K562 (cell line): ENCODE data around the gene PGA3. TPM values are rescaled to one million over a fixed set of nuclear protein-coding genes. Genes with fewer than 3 reads are reported as not detected.

Experiments used
- BACH1 ChIP-seq: fragments of 200-800 bp; sonication (Bioruptor generic); IDR thresholded peaks from 2 replicates; pipeline ENCODE4 v1.6.1; 2016; ENCODE audit warnings: missing genetic modification characterization, missing compliant biosample characterization
- CCAR2 ChIP-seq: fragments of 200-400 bp; formaldehyde crosslinking; IDR thresholded peaks from 2 replicates; pipeline ENCODE4 v1.6.1; 2017; ENCODE audit warnings: mild to moderate bottlenecking, low read depth, low read length
- DIDO1 ChIP-seq: fragments of 450-650 bp; IDR thresholded peaks from 2 replicates; pipeline ENCODE4 v1.6.1; 2016; ENCODE audit warnings: low read depth, missing biosample characterization, missing genetic modification characterization
- FOXJ2 ChIP-seq: fragments of 200-800 bp; sonication (Bioruptor generic); IDR thresholded peaks from 2 replicates; pipeline ENCODE4 v1.6.1; 2016; ENCODE audit warnings: missing genetic modification characterization, missing compliant biosample characterization
- GATAD2A ChIP-seq: fragments of 450-650 bp; IDR thresholded peaks from 2 replicates; pipeline ENCODE4 v1.6.1; 2017
- MAFF ChIP-seq: IDR thresholded peaks from 2 replicates; pipeline ENCODE4 v1.6.1; 2012; ENCODE audit warnings: low read length, improper control_type of control experiment
- MBD2 ChIP-seq: sonication (generic); IDR thresholded peaks from 2 replicates; pipeline ENCODE4 v1.6.1; 2016; ENCODE audit warnings: low read depth, borderline replicate concordance
- MIER1 ChIP-seq: fragments of 450-650 bp; IDR thresholded peaks from 2 replicates; pipeline ENCODE4 v1.6.1; 2016; ENCODE audit warnings: antibody characterized with exemption, mild to moderate bottlenecking, low read depth
- NBN ChIP-seq: fragments of 450-650 bp; IDR thresholded peaks from 2 replicates; pipeline ENCODE4 v1.6.1; 2016; ENCODE audit warnings: low read depth, mild to moderate bottlenecking
- RERE ChIP-seq: sonication (generic); formaldehyde crosslinking; IDR thresholded peaks from 2 replicates; pipeline ENCODE4 v1.8.0; 2023; ENCODE audit warnings: missing genetic modification reagents, mild to moderate bottlenecking, borderline replicate concordance
- SREBF2 ChIP-seq: sonication (generic); formaldehyde crosslinking; IDR thresholded peaks from 2 replicates; pipeline ENCODE4 v1.4.0; 2020; ENCODE audit warnings: mild to moderate bottlenecking, missing genetic modification reagents
- TBL1XR1 ChIP-seq, 2 experiments: IDR thresholded peaks; 2 replicates each; pipeline ENCODE4 v1.6.1; 2012; ENCODE audit warnings: improper control_type of control experiment in 2 of 2, low read length in 2 of 2, mild to moderate bottlenecking in 1 of 2
- ZBTB7A ChIP-seq: IDR thresholded peaks from 2 replicates; pipeline ENCODE4 v1.6.1; 2011; ENCODE audit warnings: low read depth, mild to moderate bottlenecking, low read length, moderate library complexity, borderline replicate concordance; ENCODE audit not compliant: control insufficient read depth
- ZNF134 ChIP-seq: fragments of 250-450 bp; sonication (Bioruptor Pico); conservative IDR thresholded peaks from 2 replicates; pipeline ENCODE4 v1.4.0; 2020
- ZNF280A ChIP-seq: fragments of 450-650 bp; IDR thresholded peaks from 2 replicates; pipeline ENCODE4 v1.6.1; 2018; ENCODE audit warnings: mild to moderate bottlenecking, low read depth; ENCODE audit not compliant: partially characterized antibody
- ZNF3 ChIP-seq: fragments of 250-450 bp; sonication (Bioruptor Pico); IDR thresholded peaks from 2 replicates; pipeline ENCODE4 v1.5.0; 2021; ENCODE audit warnings: mild to moderate bottlenecking, moderate library complexity
- ZNF354B ChIP-seq: fragments of 250-450 bp; sonication (Bioruptor Pico); IDR thresholded peaks from 2 replicates; pipeline ENCODE4 v1.4.0; 2020
- ZNF511 ChIP-seq: sonication (generic); formaldehyde crosslinking; IDR thresholded peaks from 2 replicates; pipeline ENCODE4 v1.8.0; 2022; ENCODE audit warnings: mild to moderate bottlenecking, missing genetic modification reagents
- ZZZ3 ChIP-seq: fragments of 450-650 bp; IDR thresholded peaks from 2 replicates; pipeline ENCODE4 v1.6.1; 2016; ENCODE audit warnings: antibody characterized with exemption, mild to moderate bottlenecking, moderate library complexity
- polyA plus RNA-seq, 8 experiments: library from polyadenylated mRNA; depleted of rRNA in 4 of 8; stranded (reverse) in 5 of 8; unstranded in 3 of 8; fragments of >200 nt; fragmentation: Nextera tagmentation in 2 of 8; fragmentation: Illumina TruSeq in 1 of 8; extraction: Ambion mirVana in 2 of 8; extraction: Trizol in 1 of 8; gene quantifications; 2 replicates each; pipeline versions ENCODE4 v1.2.1 to v1.2.3, GENCODE V29; 2011 to 2014; ENCODE audit warnings: inconsistent platforms in 1 of 8, missing spikeins in 1 of 8
- total RNA-seq, 7 experiments: library from RNA; depleted of rRNA in 6 of 7; stranded (reverse); fragments of >200 nt in 6 of 7; fragmentation: Illumina TruSeq in 2 of 7; extraction: Trizol in 2 of 7; gene quantifications; 2 replicates each; pipeline versions ENCODE4 v1.2.1 to v1.2.3, GENCODE V29; 2011 to 2021; ENCODE audit warnings: low replicate concordance in 1 of 7
- TF ChIP-seq, protein P1 (sequence below): fragments of 250-450 bp; sonication (Bioruptor Pico); IDR thresholded peaks from 2 replicates; pipeline ENCODE4 v1.8.0; 2021; ENCODE audit warnings: moderate library complexity, mild to moderate bottlenecking, inconsistent platforms

Gene PGA3
- total and polyA plus RNA-seq, 9 of the 15 experiments (the other 6 are each of a cell fraction or from before 2014, with no cell fraction given), result 0.15 to 0.18 (median 0.18) TPM; not detected in 6

DNA sequence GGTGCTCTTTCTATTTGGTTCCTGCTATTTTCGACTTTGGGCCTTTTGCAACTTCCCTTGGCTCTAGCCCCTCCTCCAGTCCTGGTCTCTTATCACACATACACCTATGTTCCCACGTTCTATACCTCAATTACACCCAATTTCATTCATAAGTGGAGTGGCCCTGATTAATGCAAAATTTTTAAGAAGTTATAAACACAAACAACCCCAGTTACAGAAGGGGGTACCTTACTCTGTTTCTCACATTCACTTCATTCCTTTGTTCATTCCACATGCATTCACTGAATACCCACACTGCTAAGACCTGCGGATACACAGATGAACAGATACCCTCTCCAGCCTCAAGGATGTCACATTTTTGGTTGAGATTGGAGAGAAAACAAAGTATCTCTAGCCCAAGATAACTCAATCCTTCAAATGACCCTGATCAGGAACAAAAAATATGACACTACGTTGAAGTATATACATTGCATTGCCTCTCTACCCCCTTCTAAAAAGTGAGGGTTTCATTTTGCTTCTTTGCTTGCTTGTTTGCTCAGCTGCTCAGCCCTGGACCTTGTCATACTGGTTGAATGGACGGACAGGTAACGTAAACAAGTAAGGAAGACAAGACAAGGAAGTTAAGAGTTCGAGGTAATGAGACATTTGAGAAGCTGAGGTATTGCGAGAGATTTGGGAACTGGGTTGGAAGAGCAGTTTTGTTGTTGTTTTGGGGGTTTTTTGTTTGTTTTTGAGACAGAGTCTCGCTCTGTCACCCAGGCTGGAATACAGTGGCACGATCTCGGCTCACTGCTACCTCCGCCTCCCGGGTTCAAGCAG, 38.5 kb upstream of the PGA3 start (continued):
- no peak for TF ChIP-seq GATAD2A
- TF ChIP-seq ZNF3 (CRISPR knock-in tag), result no peak
- TF ChIP-seq ZZZ3, result no peak
- TF ChIP-seq SREBF2 (CRISPR knock-in tag), result no peak
- no peak for TF ChIP-seq CCAR2
- TF ChIP-seq ZBTB7A, result no peak
- TF ChIP-seq MAFF, result no peak
- TF ChIP-seq TBL1XR1 (IDR thresholded peaks at IDR 0.05; ENCODE audit: low read length in 2 of 2), result no peak
- TF ChIP-seq ZNF354B (CRISPR knock-in tag), result no peak
- no peak for TF ChIP-seq MBD2
- TF ChIP-seq, protein P1, sequence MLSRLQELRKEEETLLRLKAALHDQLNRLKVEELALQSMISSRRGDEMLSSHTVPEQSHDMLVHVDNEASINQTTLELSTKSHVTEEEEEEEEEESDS (CRISPR knock-in tag), result no peak
- TF ChIP-seq RERE, result no peak
- no peak for TF ChIP-seq BACH1 (tag)
- TF ChIP-seq FOXJ2 (tag), result no peak
- TF ChIP-seq ZNF134, result no peak
- no peak for TF ChIP-seq ZNF511 (CRISPR knock-in tag)
- no peak for TF ChIP-seq MIER1
- TF ChIP-seq NBN, result 0 out of 2 replicates have a peak, but pooled peaks have one; percentile 36
- no peak for TF ChIP-seq DIDO1
- no peak for TF ChIP-seq ZNF280A
